ENCODE measurements around the gene TEX12. TPM values are rescaled to one million over a fixed set of nuclear protein-coding genes. Genes with fewer than 3 reads are reported as not detected.

The TEX12 gene
- total and polyA plus RNA-seq, 2 of the 8 experiments (the other 6 are each of a cell fraction or from before 2014, with no cell fraction given): not detected

- no peak for TF ChIP-seq GABPA (IDR thresholded peaks at IDR 0.05; ENCODE audit: borderline replicate concordance, insufficient read depth, low read length)
Observed at GRCh38 chr11:112206071-112206470, 38.9 kb downstream of the TEX12 start (continued).
